Activated CD8-positive, alpha-beta memory T cell treated with anti-CD3 and anti-CD28 coated beads for 1 hour (primary cell): ENCODE results near the gene LRRC23.
"Not testable (repeated sequence)": the region's sequence is repeated elsewhere in the genome, so short reads cannot be mapped to it uniquely, and the experiment has no call there.

Source experiments
- DNase-seq, 2 donors: peaks; one replicate each; pipeline ENCODE4 v3.0.0-alpha.2; 2020; ENCODE audit warnings: low read depth in 1 of 2; ENCODE audit errors: extremely low read depth in 1 of 2

Gene LRRC23

DNA sequence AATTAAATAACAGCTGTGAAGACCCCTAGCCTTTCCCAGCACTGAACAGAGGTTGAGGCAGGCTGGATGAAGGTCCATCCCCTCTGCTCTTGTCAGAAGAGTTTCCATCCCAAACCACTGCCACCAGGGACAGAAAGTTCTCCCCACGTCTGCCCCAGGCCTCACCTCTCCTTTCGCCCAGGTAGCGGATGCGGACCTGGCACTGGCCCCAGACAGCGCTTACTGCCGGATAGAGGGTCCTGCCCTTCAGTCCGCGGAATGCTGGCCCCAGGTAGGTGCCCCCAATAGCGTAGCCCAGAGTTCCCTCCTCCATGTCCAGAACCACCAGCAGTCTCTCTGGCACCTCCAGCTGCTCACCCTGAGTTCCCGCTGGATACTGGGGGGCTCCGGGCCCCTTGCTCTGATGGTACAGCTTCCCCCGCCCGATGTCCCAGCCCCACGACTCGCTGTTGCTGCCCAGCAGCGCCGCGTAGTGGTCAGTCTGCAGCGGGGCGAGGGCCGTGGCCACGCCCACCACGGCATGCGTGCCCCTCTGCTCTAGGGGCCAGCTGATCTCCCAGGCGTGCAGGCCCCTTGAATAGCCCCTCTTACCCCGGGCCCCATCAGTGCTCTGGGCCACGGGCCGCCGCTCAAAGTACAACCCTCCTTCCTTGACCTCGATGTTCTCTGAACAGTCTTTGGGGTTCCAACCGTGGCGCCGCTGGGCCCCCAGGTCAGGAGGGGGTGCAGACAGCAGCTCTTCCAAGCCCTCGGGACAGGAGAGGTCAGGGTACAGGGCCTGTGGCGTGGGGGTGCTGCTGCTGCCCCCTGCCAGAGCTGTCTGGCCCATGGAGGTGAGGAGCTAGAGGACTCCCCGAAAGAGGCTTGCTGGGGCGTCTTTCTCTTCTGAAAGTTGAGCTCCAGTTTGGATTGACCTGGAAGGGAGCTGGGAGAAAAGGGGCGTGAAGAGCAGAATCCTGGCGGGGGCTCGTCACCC lies 32.3 kb upstream of the LRRC23 start:
- peak in 1 of 2 donors; percentile 75 for DNase-seq

DNA sequence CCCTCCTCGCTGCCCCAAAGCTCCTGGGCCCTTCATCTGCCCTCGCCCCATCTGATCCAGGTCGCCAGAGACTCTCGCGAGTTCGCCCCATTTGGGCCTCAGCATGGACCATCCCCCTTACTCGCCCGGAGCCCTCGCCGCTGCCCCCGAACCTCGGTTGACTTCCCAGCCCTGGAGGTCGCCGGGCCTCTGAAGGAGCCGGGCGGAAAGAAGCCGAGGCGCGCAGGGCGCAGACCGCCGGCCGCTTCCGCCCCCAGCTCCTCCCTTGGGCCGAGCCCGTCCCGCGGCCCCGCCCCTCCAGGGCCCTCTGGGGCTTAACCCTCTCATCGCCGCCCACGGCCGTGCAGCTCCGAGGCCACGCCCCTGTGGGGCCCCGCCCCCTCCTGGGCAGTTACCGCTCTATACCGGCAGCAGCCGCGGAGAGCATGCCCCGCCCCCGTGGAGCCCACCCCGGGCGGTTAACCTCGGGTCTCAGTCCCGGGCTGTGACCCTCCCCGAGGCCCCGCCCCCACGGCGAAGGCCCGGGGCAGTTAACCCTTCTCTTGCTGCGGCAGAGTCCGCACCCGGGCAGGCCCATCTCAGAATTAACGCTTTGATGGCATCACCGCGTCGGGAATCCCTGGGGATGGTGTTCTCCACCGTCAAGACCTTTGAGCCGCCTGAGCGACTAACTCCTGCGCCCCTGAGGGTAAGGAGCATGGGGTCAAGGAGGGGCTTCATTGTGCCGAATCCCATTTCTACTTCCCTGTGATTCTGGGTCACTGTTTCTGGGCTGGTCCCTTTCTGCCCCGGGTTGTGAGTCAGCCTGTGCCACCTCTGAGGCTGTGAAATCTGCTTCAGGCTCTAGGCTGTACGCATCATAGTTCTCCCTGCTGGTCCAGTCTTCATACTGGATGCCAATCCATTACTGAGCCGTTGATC lies 31.3 kb upstream of the LRRC23 start, which contains the start of gene SPSB2:
Gene SPSB2 (minus strand): TSS at position 210 of the 921 bp plus-strand sequence. CDS start 402 bp downstream, outside the sequence.
- DNase-seq, result peak; percentile 93 to 100

DNA sequence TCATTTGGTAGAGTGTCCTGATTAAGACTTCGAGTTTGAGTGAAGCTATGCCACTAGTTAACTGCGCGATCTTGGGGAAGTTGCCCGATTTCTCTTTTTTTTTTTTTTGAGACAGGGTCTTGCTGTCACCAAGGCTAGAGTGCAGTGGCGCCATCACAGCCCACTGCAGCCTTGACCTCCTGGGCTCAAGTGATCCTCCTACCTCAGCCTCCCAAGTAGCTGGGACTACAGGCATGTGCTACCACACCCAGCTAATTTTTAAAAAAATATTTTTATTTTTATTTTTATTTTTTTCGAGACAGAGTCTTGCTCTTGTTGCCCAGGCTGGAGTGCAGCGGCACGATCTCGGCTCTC lies 30.6 kb upstream of the LRRC23 start:
- DNase-seq, result not testable (repeated sequence)

DNA sequence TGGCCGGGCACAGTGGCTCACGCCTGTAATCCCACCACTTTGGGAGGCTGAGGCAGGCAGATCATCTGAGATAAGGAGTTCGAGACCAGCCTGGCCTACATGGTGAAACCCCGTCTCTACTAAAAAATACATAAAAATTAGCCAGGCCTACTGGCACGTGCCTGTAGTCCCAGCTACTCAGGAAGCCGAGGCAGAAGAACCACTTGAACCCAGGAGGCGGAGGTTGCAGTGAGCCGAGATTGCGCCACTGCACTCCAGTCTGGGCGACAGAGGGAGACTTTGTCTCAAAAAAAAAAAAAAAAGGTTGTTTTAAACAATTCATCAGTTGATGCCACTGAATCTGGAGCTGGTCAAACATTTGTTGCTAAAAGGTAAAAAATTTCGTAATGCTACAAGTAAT lies 24.8 kb upstream of the LRRC23 start:
- not testable (repeated sequence) for DNase-seq

- DNase-seq, result no peak
These were observed 21.4 kb upstream of the LRRC23 start for GRCh38 chr12:6883252-6883651.

- DNase-seq, result no peak
These were observed 20.9 kb upstream of the LRRC23 start for GRCh38 chr12:6883683-6884082.

DNA sequence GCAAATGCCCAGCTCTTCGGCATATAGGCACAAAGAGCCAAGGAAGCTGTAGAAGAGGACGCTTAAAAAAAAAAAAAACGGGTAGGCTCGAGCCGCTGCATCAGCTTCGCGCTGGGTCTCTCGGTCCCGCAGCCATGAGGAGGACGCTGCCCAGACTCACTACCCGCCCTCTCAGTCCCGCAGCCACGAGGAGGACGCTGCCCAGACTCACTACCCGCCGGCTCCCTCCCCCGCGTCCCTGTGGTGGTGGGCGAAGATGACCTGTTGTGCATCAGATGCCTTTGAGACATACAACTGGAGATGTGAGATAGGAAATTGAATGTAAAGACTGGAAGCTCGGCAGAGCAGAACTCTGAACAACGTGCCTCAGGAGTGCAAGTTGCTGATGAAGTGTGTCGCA lies 20.1 kb upstream of the LRRC23 start:
- no peak for DNase-seq

DNA sequence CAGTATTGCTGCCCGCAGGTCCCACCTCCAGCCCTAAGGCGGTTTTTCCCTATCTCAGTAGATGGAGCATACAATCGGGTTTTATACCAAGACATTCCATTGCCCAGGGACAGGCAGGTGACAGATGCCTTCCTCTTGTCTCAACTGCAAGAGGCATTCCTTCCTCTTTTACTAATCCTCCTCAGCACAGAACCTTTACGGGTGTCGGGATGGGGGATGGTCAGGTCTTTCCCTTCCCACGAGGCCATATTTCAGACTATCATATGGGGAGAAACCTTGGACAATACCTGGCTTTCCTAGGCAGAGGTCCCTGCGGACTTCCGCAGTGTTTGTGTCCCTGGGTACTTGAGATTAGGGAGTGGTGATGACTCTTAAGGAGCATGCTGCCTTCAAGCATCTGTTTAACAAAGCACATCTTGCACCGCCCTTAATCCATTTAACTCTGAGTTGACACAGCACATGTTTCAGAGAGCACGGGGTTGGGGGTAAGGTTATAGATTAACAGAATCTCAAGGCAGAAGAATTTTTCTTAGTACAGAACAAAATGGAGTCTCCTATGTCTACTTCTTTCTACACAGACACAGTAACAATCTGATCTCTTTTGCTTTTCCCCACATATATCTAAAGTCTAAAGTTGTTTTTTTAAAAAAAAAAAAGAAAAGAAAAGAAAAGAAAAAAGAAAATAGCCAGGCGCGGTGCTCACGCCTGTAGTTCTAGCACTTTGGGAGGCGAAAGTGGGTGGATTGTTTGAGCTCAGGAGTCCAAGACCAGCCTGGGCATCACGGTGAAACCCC lies 18.2 kb upstream of the LRRC23 start:
- not testable (repeated sequence) for DNase-seq

- no peak for DNase-seq
These were observed 17.2 kb upstream of the LRRC23 start for GRCh38 chr12:6887460-6887859.

GRCh38 chr12:6888360-6888759 lies 16.3 kb upstream of the LRRC23 start:
- DNase-seq, result no peak

- not testable (repeated sequence) for DNase-seq
These were observed 15.8 kb upstream of the LRRC23 start for GRCh38 chr12:6888794-6889193.

DNA sequence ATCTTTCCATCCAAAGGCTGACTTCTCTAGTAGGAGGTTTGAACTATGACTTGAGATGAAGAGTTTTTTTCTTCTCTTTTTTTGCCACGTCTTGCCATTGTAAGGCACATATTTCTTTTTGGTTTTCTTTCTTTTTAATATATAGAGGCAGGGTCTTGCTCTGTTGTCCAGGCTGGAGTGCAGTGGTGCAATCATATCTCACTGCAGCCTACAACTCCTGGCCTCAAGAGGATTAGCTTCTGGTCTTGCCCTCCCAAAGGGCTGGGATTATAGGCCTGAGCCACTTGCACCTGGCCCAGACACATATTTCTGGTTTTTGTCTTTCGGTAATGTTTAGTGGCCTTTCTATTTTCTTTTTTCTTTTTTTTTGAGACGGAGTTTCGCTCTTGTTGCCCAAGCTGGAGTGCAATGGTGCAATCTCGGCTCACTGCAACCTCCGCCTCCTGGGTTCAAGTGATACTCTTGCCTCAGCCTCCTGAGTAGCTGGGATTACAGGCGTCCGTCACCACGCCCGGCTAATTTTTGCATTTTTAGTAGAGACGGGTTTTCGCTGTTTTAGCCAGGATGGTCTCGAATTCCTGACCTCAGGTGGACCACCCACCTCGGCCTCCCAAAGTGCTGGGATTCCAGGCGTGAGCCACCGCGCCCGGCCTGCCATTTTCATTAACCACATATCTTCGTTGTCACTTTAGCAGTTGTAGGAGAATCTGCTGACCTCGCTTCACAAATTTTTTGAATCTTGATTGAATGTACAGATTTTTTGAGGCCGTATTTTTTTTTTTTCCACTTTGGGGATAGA lies 14.6 kb upstream of the LRRC23 start:
- DNase-seq, result not testable (repeated sequence)

DNA sequence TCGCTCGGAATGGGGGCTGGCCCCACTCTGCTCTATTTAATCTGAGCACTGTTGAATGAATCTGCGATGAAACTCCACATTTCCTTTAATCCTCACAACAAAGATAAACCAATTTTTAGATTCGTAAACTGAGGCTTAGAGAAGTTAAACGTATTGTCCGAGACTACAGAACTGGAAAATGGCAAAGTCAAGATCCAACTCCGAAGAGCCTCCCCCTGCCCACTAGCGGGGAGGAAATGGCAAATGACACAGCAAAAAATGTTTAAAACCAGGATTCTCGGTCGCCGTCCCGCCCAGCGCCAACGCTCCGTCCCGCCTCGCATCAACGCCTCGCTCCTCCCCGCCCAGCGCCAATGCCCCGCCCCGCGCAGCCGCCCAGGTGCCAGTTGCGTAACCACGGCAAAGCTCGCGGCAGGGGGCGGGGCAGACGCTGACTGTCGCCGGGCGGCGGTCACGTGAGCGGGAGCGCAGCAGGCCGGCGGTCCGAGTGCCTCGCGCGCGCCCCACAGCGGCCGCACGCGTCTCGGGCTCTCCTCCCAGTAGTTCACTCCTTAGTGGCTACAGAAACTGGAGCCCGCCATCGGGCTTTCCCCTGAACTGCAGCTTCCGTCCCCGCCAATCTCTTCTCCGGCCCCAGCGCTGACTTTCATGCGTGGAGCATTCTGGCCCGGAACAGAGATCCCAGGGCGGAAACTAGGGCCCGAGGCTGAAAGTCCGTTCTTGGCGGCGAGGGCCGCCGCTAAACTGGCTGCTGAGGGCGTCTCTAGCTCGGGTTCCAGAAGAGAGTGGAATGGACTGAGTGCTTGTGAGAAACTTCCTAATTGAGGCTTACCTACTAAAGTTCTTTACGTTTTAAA lies 13.6 kb upstream of the LRRC23 start:
- peak; percentile 95 to 99 for DNase-seq

DNA sequence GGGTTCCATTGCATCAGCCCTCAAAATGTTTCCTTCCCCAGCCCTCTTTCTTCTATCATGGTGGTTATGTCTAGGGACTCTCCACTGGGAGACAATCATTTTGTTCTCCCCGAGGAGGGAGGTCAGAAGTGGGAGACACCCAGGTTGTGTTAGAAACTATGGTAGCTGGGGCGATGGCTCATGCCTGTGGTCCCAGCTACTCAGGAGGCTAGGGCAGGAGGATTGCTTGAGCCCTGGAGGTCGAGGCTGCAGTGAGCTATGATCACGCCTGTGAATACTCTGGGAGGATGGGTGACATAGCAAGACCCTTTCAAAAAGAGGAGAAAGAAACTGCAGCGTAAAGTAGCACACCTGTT lies 13.0 kb upstream of the LRRC23 start:
- DNase-seq, result no peak

DNA sequence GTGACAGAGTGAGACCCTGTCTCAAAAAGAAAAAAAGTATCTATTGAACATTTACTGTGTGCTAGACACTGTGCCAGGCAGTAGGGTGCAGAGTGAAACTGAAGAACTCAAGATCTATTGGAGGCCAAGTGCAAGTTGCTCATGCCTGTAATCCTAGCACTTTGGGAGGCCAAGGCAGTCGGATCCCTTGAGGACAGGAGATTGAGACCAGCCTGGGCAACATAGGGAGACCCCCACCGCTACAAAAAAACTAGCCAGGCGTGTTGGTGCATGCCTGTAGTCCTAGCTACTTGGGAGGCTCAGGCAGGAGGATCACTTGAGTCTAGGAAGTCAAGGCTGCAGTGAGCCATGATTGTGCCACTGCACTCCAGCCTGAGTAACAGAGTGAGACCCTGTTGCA lies 11.9 kb upstream of the LRRC23 start:
- not testable (repeated sequence) for DNase-seq

DNA sequence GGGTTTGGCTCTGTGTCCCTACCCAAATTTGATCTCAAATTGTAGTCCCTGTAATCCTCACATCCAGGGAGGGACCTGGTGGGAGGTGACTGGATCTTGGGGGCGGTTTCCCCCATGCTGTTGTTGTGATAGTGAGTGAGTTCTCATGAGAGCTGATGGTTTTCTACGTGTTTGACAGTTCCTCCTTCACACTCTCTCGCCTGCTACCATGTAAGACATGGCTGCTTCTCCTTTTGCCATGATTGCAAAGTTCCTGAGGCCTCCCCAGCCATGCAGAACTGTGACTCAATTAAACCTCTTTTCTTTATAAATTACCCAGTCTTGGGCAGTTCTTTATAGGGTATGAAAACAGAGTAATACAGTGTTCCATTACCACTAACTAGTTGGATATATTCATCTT lies 10.3 kb upstream of the LRRC23 start:
- DNase-seq, result no peak

DNA sequence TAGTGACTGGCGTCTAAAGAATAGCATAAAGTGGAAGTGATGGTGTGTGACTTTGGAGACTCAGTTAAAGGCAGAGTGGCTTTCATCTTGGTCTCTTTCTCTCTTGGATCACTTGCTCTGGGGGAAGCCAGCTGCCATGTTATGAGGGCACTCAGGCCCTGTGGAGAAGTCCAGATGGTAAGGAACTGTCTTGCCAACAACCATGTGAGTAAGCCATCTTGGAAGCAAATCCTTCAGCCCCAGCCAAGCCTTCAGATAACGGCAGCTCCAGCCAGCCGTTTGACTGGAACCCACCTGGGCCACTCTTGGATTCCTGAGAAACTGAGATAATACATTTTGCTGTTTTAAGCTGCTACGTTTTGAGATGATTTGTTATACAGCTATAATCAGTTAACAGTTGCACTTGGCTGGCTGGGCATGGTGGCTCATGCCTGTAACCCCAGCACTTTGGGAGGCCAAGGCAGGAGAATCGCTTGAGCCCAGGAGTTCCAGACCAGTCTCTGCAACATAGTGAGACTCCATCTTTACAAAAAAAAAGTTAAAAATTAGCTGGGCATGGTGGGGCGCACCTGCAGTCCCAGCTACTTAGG lies 7.7 kb upstream of the LRRC23 start:
- no peak for DNase-seq

DNA sequence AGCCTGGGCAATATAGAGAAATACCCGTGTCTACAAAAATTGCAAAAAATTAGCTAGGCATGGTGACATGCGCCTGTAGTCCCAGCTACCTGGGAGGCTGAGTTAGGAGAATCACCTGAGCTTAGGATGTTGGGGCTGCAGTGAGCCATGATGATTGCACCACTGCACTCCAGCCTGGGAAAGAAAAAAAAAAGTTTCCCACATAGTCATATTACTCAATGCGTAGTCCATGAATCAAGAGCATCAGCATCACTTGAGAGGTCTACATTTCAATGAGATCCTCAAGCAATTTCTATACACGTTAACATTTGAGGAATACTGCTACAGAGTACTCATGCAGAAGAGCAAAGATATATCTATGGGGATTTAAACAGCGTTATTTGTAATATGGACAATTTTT lies 5.2 kb upstream of the LRRC23 start:
- no peak for DNase-seq
